HepG2 (cell line): ENCODE results near the gene RARS2. TPM values are rescaled to one million over a fixed set of nuclear protein-coding genes. Genes with fewer than 3 reads are reported as not detected.

Experiments used
- ELF3 ChIP-seq: IDR thresholded peaks from 2 replicates; pipeline ENCODE4 v1.6.1; 2016; ENCODE audit warnings: missing genetic modification reagents, missing compliant biosample characterization
- ERF ChIP-seq: IDR thresholded peaks from 2 replicates; pipeline ENCODE4 v1.6.1; 2018; ENCODE audit warnings: missing biosample characterization, missing genetic modification reagents
- ETV6 ChIP-seq: sonication (generic); formaldehyde crosslinking; conservative IDR thresholded peaks from 2 replicates; pipeline ENCODE4 v1.4.0; 2020; ENCODE audit warnings: missing genetic modification reagents
- GMEB1 ChIP-seq: sonication (generic); formaldehyde crosslinking; IDR thresholded peaks from 2 replicates; pipeline ENCODE4 v1.5.1; 2020; ENCODE audit warnings: missing genetic modification reagents, mild to moderate bottlenecking, borderline replicate concordance
- HIVEP1 ChIP-seq: sonication (generic); formaldehyde crosslinking; IDR thresholded peaks from 2 replicates; pipeline ENCODE4 v1.4.0; 2020; ENCODE audit warnings: mild to moderate bottlenecking, missing genetic modification reagents
- HMG20B ChIP-seq: conservative IDR thresholded peaks from 2 replicates; pipeline ENCODE4 v1.6.1; 2016; ENCODE audit warnings: missing genetic modification reagents, missing compliant biosample characterization
- JUND ChIP-seq: sonication (generic); formaldehyde crosslinking; IDR thresholded peaks from 2 replicates; pipeline ENCODE4 v1.8.0; 2022; ENCODE audit warnings: mild to moderate bottlenecking, missing genetic modification reagents
- PLRG1 ChIP-seq: fragments of 450-650 bp; conservative IDR thresholded peaks from 2 replicates; pipeline ENCODE4 v1.6.1; 2016
- RERE ChIP-seq: IDR thresholded peaks from 2 replicates; pipeline ENCODE4 v1.6.1; 2016; ENCODE audit warnings: low read depth, missing genetic modification reagents, missing compliant biosample characterization
- SRF ChIP-seq: IDR thresholded peaks from 2 replicates; pipeline ENCODE4 v1.6.1; 2011; ENCODE audit warnings: mild to moderate bottlenecking, low read depth, low read length, moderate library complexity
- TFAP4 ChIP-seq: sonication (generic); IDR thresholded peaks from 2 replicates; pipeline ENCODE4 v1.6.1; 2016; ENCODE audit warnings: low read depth, borderline replicate concordance
- ZFP36L2 ChIP-seq: sonication (generic); formaldehyde crosslinking; IDR thresholded peaks from 2 replicates; pipeline ENCODE4 v1.4.0; 2020; ENCODE audit warnings: missing genetic modification reagents
- ZNF225 ChIP-seq: sonication (generic); formaldehyde crosslinking; IDR thresholded peaks from 2 replicates; pipeline ENCODE4 v1.4.0; 2020; ENCODE audit warnings: mild to moderate bottlenecking, missing genetic modification reagents
- ZNF24 ChIP-seq: fragments of 450-650 bp; IDR thresholded peaks from 2 replicates; pipeline ENCODE4 v1.6.1; 2017; ENCODE audit warnings: antibody characterized with exemption, mild to moderate bottlenecking
- ZNF605 ChIP-seq: sonication (generic); formaldehyde crosslinking; IDR thresholded peaks from 2 replicates; pipeline ENCODE4 v1.8.0; 2022; ENCODE audit warnings: mild to moderate bottlenecking, missing genetic modification reagents
- ZNF749 ChIP-seq: sonication (generic); formaldehyde crosslinking; IDR thresholded peaks from 2 replicates; pipeline ENCODE4 v1.8.0; 2022; ENCODE audit warnings: mild to moderate bottlenecking, missing genetic modification reagents, moderate library complexity, borderline replicate concordance
- ZNF768 ChIP-seq: sonication (generic); formaldehyde crosslinking; IDR thresholded peaks from 2 replicates; pipeline ENCODE4 v1.4.0; 2020; ENCODE audit warnings: missing genetic modification reagents
- ZNF776 ChIP-seq: sonication (generic); formaldehyde crosslinking; IDR thresholded peaks from 2 replicates; pipeline ENCODE4 v1.4.0; 2020; ENCODE audit warnings: mild to moderate bottlenecking, missing genetic modification reagents
- polyA plus RNA-seq, 8 experiments: library from polyadenylated mRNA; depleted of rRNA in 3 of 8; stranded (reverse) in 7 of 8; unstranded in 1 of 8; fragments of >200 nt; fragmentation: Illumina TruSeq in 4 of 8; extraction: Trizol in 4 of 8; gene quantifications; 2 replicates each; pipeline versions ENCODE4 v1.2.1 to v1.2.3, GENCODE V29; 2011 to 2016; ENCODE audit warnings: low read depth in 4 of 8, missing spikeins in 1 of 8, mixed read lengths in 1 of 8; ENCODE audit not compliant: insufficient read depth in 1 of 8
- total RNA-seq, 5 experiments: library from RNA; depleted of rRNA; stranded (reverse); fragments of >200 nt; fragmentation: Illumina TruSeq; extraction: Trizol; gene quantifications; 2 replicates each; pipeline ENCODE4 v1.2.3, GENCODE V29; 2016; ENCODE audit warnings: low read depth in 1 of 5
- TF ChIP-seq, protein P1 (sequence below): sonication (generic); formaldehyde crosslinking; IDR thresholded peaks from 2 replicates; pipeline ENCODE4 v1.4.0; 2020; ENCODE audit warnings: missing genetic modification reagents
- TF ChIP-seq, protein P2 (sequence below): sonication (generic); formaldehyde crosslinking; IDR thresholded peaks from 2 replicates; pipeline ENCODE4 v1.4.0; 2020; ENCODE audit warnings: missing genetic modification reagents

Gene RARS2
- total and polyA plus RNA-seq, 2 of the 13 experiments (the other 11 are each of a cell fraction or from before 2014, with no cell fraction given): 23.4 to 80.1 TPM

- no peak; the same call in 1 of the 2 replicates for TF ChIP-seq ZNF776 (CRISPR knock-in tag)
- peak; percentile 57; the same call in 1 of the 2 replicates for TF ChIP-seq ZNF768
- peak; percentile 87 for TF ChIP-seq ZNF605 (CRISPR knock-in tag)
- TF ChIP-seq ZNF749: no peak; the same call in 1 of the 2 replicates
- no peak for TF ChIP-seq ZNF24
- TF ChIP-seq ERF (CRISPR knock-in tag): peak; percentile 96
- TF ChIP-seq JUND (CRISPR knock-in tag): no peak
- TF ChIP-seq TFAP4: peak; percentile 61; the same call in 1 of the 2 replicates
- no peak for TF ChIP-seq HIVEP1 (CRISPR knock-in tag)
- TF ChIP-seq ELF3 (CRISPR knock-in tag): peak; percentile 71
- TF ChIP-seq SRF: peak; percentile 51; the same call in 1 of the 2 replicates
- TF ChIP-seq, protein P1, sequence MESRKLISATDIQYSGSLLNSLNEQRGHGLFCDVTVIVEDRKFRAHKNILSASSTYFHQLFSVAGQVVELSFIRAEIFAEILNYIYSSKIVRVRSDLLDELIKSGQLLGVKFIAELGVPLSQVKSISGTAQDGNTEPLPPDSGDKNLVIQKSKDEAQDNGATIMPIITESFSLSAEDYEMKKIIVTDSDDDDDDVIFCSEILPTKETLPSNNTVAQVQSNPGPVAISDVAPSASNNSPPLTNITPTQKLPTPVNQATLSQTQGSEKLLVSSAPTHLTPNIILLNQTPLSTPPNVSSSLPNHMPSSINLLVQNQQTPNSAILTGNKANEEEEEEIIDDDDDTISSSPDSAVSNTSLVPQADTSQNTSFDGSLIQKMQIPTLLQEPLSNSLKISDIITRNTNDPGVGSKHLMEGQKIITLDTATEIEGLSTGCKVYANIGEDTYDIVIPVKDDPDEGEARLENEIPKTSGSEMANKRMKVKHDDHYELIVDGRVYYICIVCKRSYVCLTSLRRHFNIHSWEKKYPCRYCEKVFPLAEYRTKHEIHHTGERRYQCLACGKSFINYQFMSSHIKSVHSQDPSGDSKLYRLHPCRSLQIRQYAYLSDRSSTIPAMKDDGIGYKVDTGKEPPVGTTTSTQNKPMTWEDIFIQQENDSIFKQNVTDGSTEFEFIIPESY (CRISPR knock-in tag): 0 out of 2 replicates have a peak, but pooled peaks have one; percentile 47
- TF ChIP-seq RERE: peak; percentile 45; the same call in 1 of the 2 replicates
- TF ChIP-seq GMEB1 (CRISPR knock-in tag): peak; percentile 87
- TF ChIP-seq ZFP36L2: 0 out of 2 replicates have a peak, but pooled peaks have one; percentile 41
- TF ChIP-seq, protein P2, sequence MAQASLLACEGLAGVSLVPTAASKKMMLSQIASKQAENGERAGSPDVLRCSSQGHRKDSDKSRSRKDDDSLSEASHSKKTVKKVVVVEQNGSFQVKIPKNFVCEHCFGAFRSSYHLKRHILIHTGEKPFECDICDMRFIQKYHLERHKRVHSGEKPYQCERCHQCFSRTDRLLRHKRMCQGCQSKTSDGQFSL: 0 out of 2 replicates have a peak, but pooled peaks have one; percentile 19
- no peak for TF ChIP-seq HMG20B
- TF ChIP-seq PLRG1: no peak
- TF ChIP-seq ZNF225 (CRISPR knock-in tag): peak; percentile 31; the same call in 1 of the 2 replicates
- TF ChIP-seq ETV6 (CRISPR knock-in tag): peak; percentile 76; the same call in 1 of the 2 replicates
Observed at GRCh38 chr6:87589693-87590416, at the start of gene RARS2, which contains the start of gene ORC3 (continued).
